ENCODE measurements around the gene TRIM24. TPM values are rescaled to one million over a fixed set of nuclear protein-coding genes. Genes with fewer than 3 reads are reported as not detected.

Gene TRIM24
- total and polyA plus RNA-seq, 8 donors: 22.4 to 81.2 (median 69.9) TPM

GRCh38 chr7:138519061-138519798 lies 59.2 kb downstream of the TRIM24 start:
- H3K4me1 ChIP-seq: no peaks in the 10 kb centered on the region
- H3K27ac ChIP-seq: no peak overlapping the region
- H3K9me3 ChIP-seq: no peaks in the 10 kb centered on the region
- intact Hi-C loops (cut with DNase I): no loop called here
- peaks cover 0 to 58% of the 10 kb centered on the region in 2 donors for H3K36me3 ChIP-seq
- ATAC-seq: no peak
- no peaks in the 10 kb centered on the region for H3K27me3 ChIP-seq
- no peak overlapping the region for H3K4me3 ChIP-seq
- TF ChIP-seq CTCF (IDR thresholded peaks at IDR 0.05): no peak
- DNase-seq: no peak

DNA sequence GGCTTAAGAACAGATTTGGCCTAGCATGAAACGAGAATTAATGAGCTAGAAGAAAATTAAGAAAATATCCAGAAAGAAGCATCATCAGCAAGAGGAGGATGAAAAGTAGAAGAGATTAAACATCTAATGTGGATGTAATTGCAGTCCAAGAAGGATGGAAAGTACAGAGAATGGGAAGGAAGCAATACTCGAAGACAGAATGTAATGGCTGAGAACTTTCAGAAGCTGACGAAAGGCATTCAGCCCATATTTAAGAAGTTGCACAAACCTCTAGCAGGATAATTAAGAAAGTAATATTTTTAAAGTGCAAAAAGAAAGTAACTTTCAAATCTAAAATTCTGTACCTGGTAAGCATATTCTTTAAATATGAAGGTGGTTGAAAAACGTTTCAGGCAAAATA lies 60.7 kb downstream of the TRIM24 start:
- TF ChIP-seq CTCF (IDR thresholded peaks at IDR 0.05): no peak
- peaks cover 0 to 4% of the 10 kb centered on the region in 2 donors for H3K9me3 ChIP-seq

DNA sequence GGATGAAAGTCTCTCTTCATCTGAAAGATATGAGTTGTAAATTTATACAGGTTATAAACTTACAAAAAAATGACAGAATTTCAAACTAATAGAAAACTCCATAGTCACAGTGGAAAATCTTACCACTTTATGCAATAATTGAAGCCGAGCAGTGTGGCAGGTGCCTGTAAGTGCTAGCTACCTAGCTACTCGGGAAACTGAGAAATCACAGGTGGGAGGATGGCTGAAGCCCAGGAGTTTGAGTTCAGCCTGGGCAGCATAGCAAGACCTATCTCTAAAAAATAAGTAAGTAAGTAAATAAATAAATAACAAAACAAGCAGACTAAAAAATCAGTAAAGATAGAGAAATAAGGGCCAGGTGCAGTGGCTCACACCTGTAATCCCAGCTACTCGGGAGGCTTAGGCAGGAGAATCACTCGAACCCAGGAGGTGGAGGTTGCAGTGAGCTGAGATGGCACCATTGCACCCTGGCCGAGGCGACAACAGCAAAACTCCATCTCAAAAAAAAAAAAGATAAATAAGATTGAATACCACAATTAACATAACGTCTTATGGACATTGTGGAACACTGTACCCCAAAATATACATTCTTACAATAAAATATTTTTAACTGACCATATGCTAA lies 61.9 kb downstream of the TRIM24 start:
- TF ChIP-seq CTCF (IDR thresholded peaks at IDR 0.05): no peak
- ATAC-seq: no peak
- intact Hi-C loops (cut with DNase I): no loop called here
- Histone ChIP-seq H3K27me3 (no peaks in the 10 kb centered on the region), H3K9me3 (peaks cover 0 to 16% of the 10 kb centered on the region in 2 donors), H3K36me3 (peaks cover 0 to 71% of the 10 kb centered on the region in 2 donors), H3K4me1 (no peaks in the 10 kb centered on the region), H3K27ac (no peak overlapping the region), H3K4me3 (no peak overlapping the region)
- DNase-seq: no peak

More for the DNA sequence above, 60.7 kb downstream of the TRIM24 start:
- Histone ChIP-seq H3K27ac (no peak overlapping the region), H3K27me3 (no peaks in the 10 kb centered on the region), H3K36me3 (peaks cover 0 to 71% of the 10 kb centered on the region in 2 donors), H3K4me3 (no peak overlapping the region), H3K4me1 (no peaks in the 10 kb centered on the region)
- DNase-seq (no peak), ATAC-seq (no peak)
- intact Hi-C loops (cut with DNase I): no loop called here

GRCh38 chr7:138524259-138524658 lies 64.2 kb downstream of the TRIM24 start:
- intact Hi-C loops (cut with DNase I): no loop called here
- peaks cover 9 to 38% of the 10 kb centered on the region in 2 donors for H3K9me3 ChIP-seq
- no peak overlapping the region for H3K4me3 ChIP-seq
- peaks cover 0 to 80% of the 10 kb centered on the region in 2 donors for H3K36me3 ChIP-seq
- ATAC-seq (no peak), DNase-seq (no peak)
- no peaks in the 10 kb centered on the region for H3K4me1 ChIP-seq
- H3K27ac ChIP-seq: no peak overlapping the region
- H3K27me3 ChIP-seq: no peaks in the 10 kb centered on the region
- no peak for TF ChIP-seq CTCF (IDR thresholded peaks at IDR 0.05)

DNA sequence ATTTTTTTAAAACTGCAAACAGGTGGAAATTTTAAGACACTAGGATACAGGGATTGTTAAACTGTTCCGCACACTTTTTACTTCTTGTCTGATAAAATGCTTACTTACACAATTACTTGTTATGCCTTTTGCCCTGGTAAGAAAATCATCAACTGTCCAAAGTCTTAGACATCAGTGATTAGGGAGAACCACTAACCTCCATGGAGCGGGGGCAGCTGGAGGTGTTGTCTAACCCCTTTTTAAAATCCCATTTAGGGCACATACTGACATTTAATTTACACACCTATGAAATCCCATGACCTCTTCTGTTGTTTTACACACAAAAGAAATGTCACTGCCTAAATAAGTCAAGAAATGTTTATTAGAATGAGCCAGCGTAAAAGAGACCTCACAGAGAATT lies 65.7 kb downstream of the TRIM24 start:
- no peak for DNase-seq
- ATAC-seq: no peak
- Histone ChIP-seq H3K36me3 (peaks cover 0 to 74% of the 10 kb centered on the region in 2 donors), H3K9me3 (peaks cover 9 to 44% of the 10 kb centered on the region in 2 donors), H3K27ac (no peak overlapping the region), H3K4me1 (no peaks in the 10 kb centered on the region), H3K27me3 (no peaks in the 10 kb centered on the region), H3K4me3 (no peak overlapping the region)
- no peak for TF ChIP-seq CTCF (IDR thresholded peaks at IDR 0.05)
- intact Hi-C loops (cut with DNase I): no loop called here

All from left lung (tissue), 10 donors.